ENCODE data around the gene RDH14.

The RDH14 gene

DNA sequence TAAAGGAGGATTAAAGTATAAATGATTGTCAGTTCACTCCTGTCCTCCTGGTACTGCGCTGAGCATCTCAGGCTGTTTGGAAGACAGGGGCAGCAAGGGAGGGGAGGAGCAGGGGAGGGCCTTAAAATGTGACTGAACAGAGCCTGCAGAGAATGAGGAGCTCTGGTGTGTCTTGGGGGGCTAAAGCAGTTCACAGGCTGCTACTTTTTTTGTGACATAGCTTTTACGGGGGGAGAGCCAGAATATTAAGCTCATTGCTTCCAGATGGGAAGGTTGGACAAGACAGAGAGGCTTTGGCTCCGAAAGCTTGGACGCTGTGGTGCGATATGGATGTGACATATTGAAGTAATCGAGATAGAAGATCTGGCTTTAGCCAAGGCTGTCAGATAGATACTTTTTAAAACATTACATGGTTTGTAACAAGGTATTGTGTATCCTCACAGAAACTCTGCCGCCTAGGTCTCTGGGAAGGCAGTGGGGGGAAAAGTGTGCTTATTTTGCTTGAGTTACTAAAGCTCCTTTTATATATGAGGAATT lies 40.5 kb downstream of the RDH14 start:
- FAIRE-seq: no peak

DNA sequence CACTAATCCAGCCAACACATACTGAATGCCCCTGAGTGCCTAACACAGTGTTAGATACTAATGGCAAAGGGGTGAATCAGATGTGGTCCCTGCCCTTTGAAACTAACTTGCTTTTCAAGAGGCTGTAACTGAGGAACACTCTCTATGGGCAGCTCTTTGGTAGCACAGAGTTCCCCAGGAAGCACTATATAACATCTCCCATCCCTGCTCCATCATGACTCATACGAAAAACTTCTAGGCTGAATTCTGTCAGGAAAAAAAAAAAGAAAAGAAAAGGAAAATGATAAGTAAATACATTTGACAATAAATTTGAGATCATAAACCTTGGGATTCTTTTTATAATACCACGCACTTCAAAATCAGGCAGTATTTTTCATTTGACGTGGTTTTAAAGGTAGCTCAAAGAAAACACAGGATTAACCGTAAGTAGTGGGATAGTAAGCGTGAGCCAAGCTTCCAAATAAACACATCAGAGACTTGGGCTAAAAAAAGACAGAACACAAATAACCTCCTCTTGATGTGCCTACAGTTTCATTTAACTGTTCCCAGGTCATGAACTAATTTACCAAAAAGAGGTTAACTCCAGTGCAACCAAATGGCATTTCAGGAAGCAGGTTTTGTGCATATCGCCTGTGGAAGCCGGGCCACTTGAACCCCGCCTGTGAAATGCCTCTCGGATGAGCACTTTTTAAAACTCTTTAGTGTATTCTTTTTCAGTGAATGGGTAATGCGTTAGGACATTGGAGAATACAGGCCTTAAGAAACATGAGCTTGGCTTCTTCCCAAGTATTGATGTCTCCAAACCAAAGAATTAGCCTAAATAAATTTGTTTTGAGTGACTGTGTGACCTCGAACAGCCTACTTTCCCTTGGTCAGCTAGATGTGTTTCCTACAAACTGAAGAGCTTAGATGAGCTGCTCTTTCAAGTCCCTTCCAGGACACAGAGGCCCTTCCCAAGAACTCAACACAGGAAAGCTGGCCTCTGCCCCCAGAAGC lies 42.0 kb downstream of the RDH14 start:
- no peak for FAIRE-seq

DNA sequence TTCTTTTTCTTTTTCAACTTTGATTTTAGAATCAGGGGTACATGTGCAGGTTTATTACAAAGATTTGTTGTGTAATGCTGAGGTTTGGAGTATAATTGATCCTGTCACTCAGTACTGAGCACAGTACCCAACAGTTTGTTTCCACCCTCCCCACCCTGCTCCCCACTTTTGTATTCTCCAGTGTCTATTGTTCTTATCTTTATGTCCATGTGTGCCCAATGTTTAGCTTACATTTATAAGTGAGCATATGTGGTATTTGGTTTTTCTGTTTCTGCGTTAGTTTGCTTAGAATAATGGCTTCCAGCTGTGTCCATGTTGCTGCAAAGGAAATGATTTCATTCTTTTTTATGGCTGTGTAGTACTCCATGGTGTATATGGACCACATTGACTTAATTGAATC lies 43.1 kb downstream of the RDH14 start:
- FAIRE-seq: no peak

DNA sequence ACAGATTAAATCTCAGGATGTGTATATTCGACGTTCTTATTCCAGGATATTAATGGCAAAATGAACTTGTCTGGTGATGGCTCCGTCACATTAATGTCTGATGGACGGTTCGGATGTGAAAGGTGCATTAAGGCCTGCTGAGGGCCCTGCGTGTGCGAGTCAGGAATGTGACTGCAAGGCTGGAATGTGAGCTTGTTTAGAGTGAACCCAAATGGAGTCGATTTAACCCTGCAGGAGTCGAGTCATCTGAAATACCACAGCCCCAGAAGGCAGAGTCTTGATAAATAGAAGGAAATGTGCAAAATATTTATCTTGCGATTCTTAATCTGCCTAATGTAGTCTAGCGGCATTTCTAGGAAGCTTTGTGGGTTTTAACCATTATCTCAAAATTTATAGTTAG lies 44.3 kb downstream of the RDH14 start:
- no peak for FAIRE-seq

DNA sequence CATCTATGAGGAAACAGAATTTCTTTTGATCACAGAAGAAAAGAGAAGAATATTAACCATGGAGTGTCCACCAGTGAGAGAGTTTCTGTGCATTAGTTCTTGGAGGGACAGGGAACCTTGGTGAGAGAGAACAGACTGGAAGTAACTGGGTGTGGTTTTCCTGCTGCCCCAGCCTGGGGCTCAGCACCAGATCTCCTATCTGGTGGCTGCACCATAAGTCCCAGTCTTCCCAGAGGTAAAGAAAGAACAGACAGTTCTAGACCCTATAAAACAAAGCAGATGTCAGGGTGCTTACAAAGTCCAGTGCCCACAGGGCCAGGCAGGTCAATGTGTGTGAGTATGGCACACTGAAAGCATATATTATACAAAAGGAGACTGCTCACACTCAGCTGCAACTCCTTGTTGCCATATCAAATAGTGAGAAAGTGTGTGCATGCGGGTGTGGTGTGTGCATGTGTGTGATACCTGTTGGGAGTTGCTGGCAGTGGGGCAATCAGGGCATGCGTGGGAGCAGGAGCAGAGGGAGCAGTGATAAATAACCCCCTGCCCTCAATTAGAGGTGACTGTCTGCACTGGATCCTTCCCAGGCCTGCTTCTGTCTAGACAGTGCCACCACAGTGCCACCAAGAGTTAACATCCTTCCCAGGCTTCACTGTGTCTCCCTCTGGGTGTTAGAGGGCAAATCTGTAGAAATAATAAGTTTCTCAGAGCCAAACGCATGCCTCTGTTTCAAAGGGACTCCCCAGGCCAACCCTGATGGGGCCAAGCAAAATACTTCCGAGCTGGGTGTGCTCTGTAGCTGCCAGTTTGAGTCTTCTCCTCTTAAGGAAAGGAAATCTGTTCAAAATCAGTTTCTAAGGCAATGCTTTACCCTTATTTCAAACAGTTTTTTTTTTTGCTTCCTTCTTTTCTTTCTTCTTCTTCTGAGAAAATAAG lies 45.7 kb downstream of the RDH14 start:
- no peak for FAIRE-seq

- FAIRE-seq: no peak
Measured at GRCh38 chr2:18510775-18511174, 49.7 kb downstream of the RDH14 start.

DNA sequence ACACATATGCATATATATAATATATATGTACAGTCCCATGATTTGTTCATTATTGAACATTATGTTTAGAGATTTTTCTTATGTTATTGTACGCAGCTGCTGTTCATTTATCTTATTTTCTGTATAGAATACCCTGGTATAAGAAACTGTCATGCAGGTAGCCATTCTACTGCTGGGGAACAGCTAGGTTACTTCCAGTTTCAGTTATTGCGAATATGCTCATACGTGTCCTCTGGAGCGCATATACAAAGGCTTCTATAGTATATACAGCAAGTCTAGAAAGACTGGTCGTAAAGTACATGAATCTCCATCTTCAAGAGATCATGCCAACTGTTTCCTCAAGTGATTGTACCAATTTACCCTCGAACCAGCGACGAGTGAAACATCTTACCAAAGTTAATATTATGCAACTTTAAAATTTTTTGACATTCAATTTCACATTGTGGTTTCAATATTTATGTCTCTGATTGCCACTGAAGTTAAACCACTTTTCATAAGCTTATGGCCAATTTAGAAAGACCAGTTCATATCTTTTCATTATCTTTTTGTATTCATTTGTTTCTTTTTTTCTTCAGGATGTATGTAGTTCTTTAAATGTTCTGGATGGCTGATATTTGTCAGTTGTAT lies 53.5 kb downstream of the RDH14 start:
- no peak for FAIRE-seq

GRCh38 chr2:18505703-18506341 lies 54.6 kb downstream of the RDH14 start:
- FAIRE-seq: no peak

All from islet of Langerhans (tissue), 1 donor.